Sigmoid colon (tissue), 4 donors: ENCODE results near the gene WDR75.

ENCODE experiments used
- CTCF ChIP-seq, 4 experiments: fragments of 450-650 bp in 3 of 4; fragments of 200-600 bp in 1 of 4; IDR thresholded peaks; one replicate each; pipeline ENCODE4 v1.5.1; 2016 to 2019; ENCODE audit warnings: antibody characterized with exemption in 4 of 4, mild to moderate bottlenecking in 3 of 4, moderate library complexity in 2 of 4
- EP300 ChIP-seq, 4 donors: sonication (generic); formaldehyde crosslinking; IDR thresholded peaks; one replicate each; pipeline ENCODE4 v1.6.1; 2017; ENCODE audit warnings: antibody characterized with exemption in 4 of 4
- POLR2A ChIP-seq, 2 donors: fragments of 450-650 bp; IDR thresholded peaks; one replicate each; pipeline ENCODE4 v1.6.1; 2016; ENCODE audit warnings: antibody characterized with exemption in 2 of 2, mild to moderate bottlenecking in 2 of 2, moderate library complexity in 2 of 2
- POLR2AphosphoS5 ChIP-seq, 4 donors: sonication (generic); formaldehyde crosslinking; IDR thresholded peaks; one replicate each; pipeline ENCODE4 v1.6.1; 2017; ENCODE audit warnings: antibody characterized with exemption in 4 of 4

GRCh38 chr2:189500456-189501160 lies 59.3 kb downstream of the WDR75 start:
- TF ChIP-seq CTCF (IDR thresholded peaks at IDR 0.05), result no peak
- TF ChIP-seq POLR2A (IDR thresholded peaks at IDR 0.05), result no peak
- TF ChIP-seq EP300 (IDR thresholded peaks at IDR 0.05), result no peak
- no peak for TF ChIP-seq POLR2AphosphoS5 (IDR thresholded peaks at IDR 0.05)
